KMS-11 (cell line): Measurements from ENCODE around the gene TMEM250.

Experiments
- H2AFZ ChIP-seq: fragments of 200-600 bp; sonication (generic); 2 replicates; pipeline ENCODE4 v1.6.1; 2016; ENCODE audit warnings: antibody characterized with exemption, mixed run types, low read depth
- H3K27ac ChIP-seq: fragments of 200-600 bp; sonication (generic); 2 replicates; pipeline ENCODE4 v1.6.1; 2016; ENCODE audit warnings: mild to moderate bottlenecking, mixed run types
- H3K27me3 ChIP-seq: fragments of 200-600 bp; sonication (generic); 2 replicates; pipeline ENCODE4 v1.6.1; 2017; ENCODE audit warnings: mild to moderate bottlenecking, low read depth, mixed run types, moderate library complexity; ENCODE audit not compliant: insufficient read depth
- H3K36me3 ChIP-seq: fragments of 200-600 bp; sonication (generic); 2 replicates; pipeline ENCODE4 v1.6.1; 2017; ENCODE audit warnings: mild to moderate bottlenecking, mixed run types; ENCODE audit not compliant: insufficient read depth
- H3K4me1 ChIP-seq: fragments of 200-600 bp; sonication (generic); 2 replicates; pipeline ENCODE4 v1.6.1; 2016; ENCODE audit warnings: mild to moderate bottlenecking, low read depth, mixed run types; ENCODE audit not compliant: poor library complexity, severe bottlenecking
- H3K4me2 ChIP-seq: fragments of 200-600 bp; sonication (generic); 2 replicates; pipeline ENCODE4 v1.7.0; 2016; ENCODE audit warnings: mild to moderate bottlenecking, mixed run types
- H3K4me3 ChIP-seq: fragments of 200-600 bp; sonication (generic); IDR thresholded peaks from 2 replicates; pipeline ENCODE4 v1.6.1; 2017; ENCODE audit warnings: low read depth, low read length, mixed read lengths; ENCODE audit not compliant: insufficient read depth
- H3K79me2 ChIP-seq: fragments of 200-600 bp; sonication (generic); 2 replicates; pipeline ENCODE4 v1.6.1; 2016; ENCODE audit warnings: low read depth, mixed run types; ENCODE audit not compliant: insufficient read depth
- H3K9ac ChIP-seq: fragments of 200-600 bp; sonication (generic); 2 replicates; pipeline ENCODE4 v1.6.1; 2016; ENCODE audit warnings: mild to moderate bottlenecking, mixed run types
- H4K20me1 ChIP-seq: fragments of 200-600 bp; sonication (generic); 2 replicates; pipeline ENCODE4 v1.6.1; 2016; ENCODE audit warnings: mild to moderate bottlenecking, mixed run types; ENCODE audit not compliant: insufficient read depth
- CTCF ChIP-seq: fragments of 200-600 bp; sonication (generic); conservative IDR thresholded peaks from 2 replicates; pipeline ENCODE4 v1.6.1; 2017; ENCODE audit warnings: low read depth, mild to moderate bottlenecking, antibody characterized with exemption, low read length, moderate library complexity, mixed read lengths

The TMEM250 gene

GRCh38 chr9:136135326-136136126, 16.9 kb upstream of the TMEM250 start:
- H3K4me3 ChIP-seq = no peak overlapping the region

GRCh38 chr9:136133959-136134484, 15.3 kb upstream of the TMEM250 start:
- H2AFZ ChIP-seq = no peak overlapping the region
- H3K9ac ChIP-seq = no peak overlapping the region
- H3K36me3 ChIP-seq = no peaks in the 10 kb centered on the region
- H3K27ac ChIP-seq = no peak overlapping the region
- peaks cover 85% of the 10 kb centered on the region for H3K27me3 ChIP-seq
- TF ChIP-seq CTCF = no peak
- H3K4me3 ChIP-seq = no peak overlapping the region
- no peaks in the 10 kb centered on the region for H3K79me2 ChIP-seq
- no peaks in the 10 kb centered on the region for H4K20me1 ChIP-seq
- H3K4me1 ChIP-seq = no peaks in the 10 kb centered on the region
- no peak overlapping the region for H3K4me2 ChIP-seq

More at GRCh38 chr9:136135326-136136126, 16.9 kb upstream of the TMEM250 start:
- H2AFZ ChIP-seq = no peak overlapping the region
- no peak overlapping the region for H3K27ac ChIP-seq
- H3K4me1 ChIP-seq = no peaks in the 10 kb centered on the region
- no peaks in the 10 kb centered on the region for H3K79me2 ChIP-seq
- TF ChIP-seq CTCF = no peak
- no peak overlapping the region for H3K4me2 ChIP-seq
- H4K20me1 ChIP-seq = no peaks in the 10 kb centered on the region
- no peak overlapping the region for H3K9ac ChIP-seq
- H3K27me3 ChIP-seq = peaks cover 85% of the 10 kb centered on the region
- H3K36me3 ChIP-seq = no peaks in the 10 kb centered on the region

GRCh38 chr9:136133191-136133958, 14.7 kb upstream of the TMEM250 start:
- H3K36me3 ChIP-seq = no peaks in the 10 kb centered on the region
- TF ChIP-seq CTCF = 0 out of 2 replicates have a peak, but pooled peaks have one; percentile 19
- no peak overlapping the region for H3K9ac ChIP-seq
- no peak overlapping the region for H3K4me3 ChIP-seq
- H3K79me2 ChIP-seq = no peaks in the 10 kb centered on the region
- H3K27ac ChIP-seq = no peak overlapping the region
- H3K4me2 ChIP-seq = no peak overlapping the region
- H2AFZ ChIP-seq = no peak overlapping the region
- no peaks in the 10 kb centered on the region for H4K20me1 ChIP-seq
- H3K27me3 ChIP-seq = peaks cover 85% of the 10 kb centered on the region
- H3K4me1 ChIP-seq = no peaks in the 10 kb centered on the region

- no peak overlapping the region for H3K9ac ChIP-seq
- no peaks in the 10 kb centered on the region for H3K36me3 ChIP-seq
- H3K4me2 ChIP-seq = no peak overlapping the region
- no peaks in the 10 kb centered on the region for H3K79me2 ChIP-seq
- H2AFZ ChIP-seq = no peak overlapping the region
- no peak for TF ChIP-seq CTCF
- no peak overlapping the region for H3K4me3 ChIP-seq
- peaks cover 86% of the 10 kb centered on the region for H3K27me3 ChIP-seq
- H3K4me1 ChIP-seq = no peaks in the 10 kb centered on the region
- no peak overlapping the region for H3K27ac ChIP-seq
- H4K20me1 ChIP-seq = no peaks in the 10 kb centered on the region
Measured at GRCh38 chr9:136132512-136133050, 13.9 kb upstream of the TMEM250 start.
